A549 (cell line): ENCODE data around the gene SMC6. TPM values are rescaled to one million over a fixed set of nuclear protein-coding genes. Genes with fewer than 3 reads are reported as not detected.

ENCODE experiments used
- ATAC-seq, 2 experiments: fragments of 200-7000 bp in 1 of 2; fragments of >200 bp in 1 of 2; cut with Nextera tagmentation in 1 of 2; cut with Tn5 transposase in 1 of 2; 3 replicates each; pipeline versions ENCODE4 v1.8.0 to v1.9.1; 2018 to 2020; ENCODE audit warnings: mild to moderate bottlenecking in 1 of 2, moderate library complexity in 1 of 2
- CTCF ChIA-PET: fragments of 300-600 bp; sonication (Branson Sonifier 250); formaldehyde crosslinking; extraction: SDS; loops from one replicate; lab custom pipeline; 2021; ENCODE audit warnings: antibody characterized with exemption, inconsistent platforms; lab: Yijun Ruan, JAX
- POLR2A ChIA-PET: fragments of 350-600 bp; formaldehyde crosslinking; extraction: SDS; loops from one replicate; lab custom pipeline; 2021; ENCODE audit warnings: antibody characterized with exemption, inconsistent platforms; lab: Yijun Ruan, JAX
- DNase-seq, 2 experiments: peaks; one replicate each; pipeline versions ENCODE4 v3.0.0 to v3.0.0-alpha.2; 2011 to 2016; ENCODE audit warnings: low read depth in 1 of 2, low spot score in 1 of 2
- FAIRE-seq: peaks from 2 replicates; lab custom pipeline; 2011; peaks lifted over from hg19 to GRCh38; lab: Jason Lieb, UNC
- H3K27ac ChIP-seq, 2 experiments: fragments of >200 bp; sonication (Bioruptor Twin); formaldehyde crosslinking; 3 replicates each; pipeline ENCODE4 v1.5.1; 2016 to 2017
- H3K4me1 ChIP-seq: fragments of >200 bp; sonication (Bioruptor Twin); formaldehyde crosslinking; 3 replicates; pipeline ENCODE4 v1.6.1; 2016
- H3K4me2 ChIP-seq: fragments of >200 bp; sonication (Bioruptor Twin); formaldehyde crosslinking; 3 replicates; pipeline ENCODE4 v1.6.1; 2016
- H3K4me3 ChIP-seq: fragments of >200 bp; sonication (Bioruptor Twin); formaldehyde crosslinking; 3 replicates; pipeline ENCODE4 v1.5.1; 2016
- H3K9me3 ChIP-seq: fragments of >200 bp; sonication (Bioruptor Twin); formaldehyde crosslinking; 3 replicates; pipeline ENCODE4 v1.6.1; 2016
- CBX2 ChIP-seq: fragments of 200-600 bp; sonication (generic); IDR thresholded peaks from 2 replicates; pipeline ENCODE4 v1.6.1; 2016; ENCODE audit warnings: low read depth, mild to moderate bottlenecking, borderline replicate concordance
- CBX8 ChIP-seq: fragments of 200-600 bp; sonication (generic); IDR thresholded peaks from 2 replicates; pipeline ENCODE4 v1.6.1; 2016
- CEBPB ChIP-seq, 2 experiments: fragments of >200 bp in 1 of 2; sonication (Bioruptor Twin) in 1 of 2; formaldehyde crosslinking in 1 of 2; IDR thresholded peaks; 2 replicates each; pipeline ENCODE4 v1.6.1; 2012 to 2016
- CHD2 ChIP-seq: fragments of 150-350 bp; IDR thresholded peaks from 2 replicates; pipeline ENCODE4 v1.6.1; 2014; ENCODE audit warnings: low read length; ENCODE audit not compliant: partially characterized antibody
- ESRRA ChIP-seq: fragments of 150-350 bp; IDR thresholded peaks from 2 replicates; pipeline ENCODE4 v1.6.1; 2014; ENCODE audit warnings: mild to moderate bottlenecking, low read length, borderline replicate concordance
- FOSL2 ChIP-seq, 2 experiments: fragments of 450-650 bp in 1 of 2; fragments of >200 bp in 1 of 2; sonication (Bioruptor Twin) in 1 of 2; formaldehyde crosslinking; IDR thresholded peaks; 2 replicates each; pipeline versions ENCODE4 v1.5.0 to v1.6.1; 2016 to 2020; ENCODE audit warnings: mild to moderate bottlenecking in 1 of 2, moderate library complexity in 1 of 2
- GATA3 ChIP-seq: IDR thresholded peaks from 2 replicates; pipeline ENCODE4 v1.6.1; 2012; ENCODE audit warnings: borderline replicate concordance
- HOXB13 ChIP-seq: fragments of 250-450 bp; sonication (Bioruptor Pico); IDR thresholded peaks from 2 replicates; pipeline ENCODE4 v1.5.0; 2020; ENCODE audit warnings: low read depth, mild to moderate bottlenecking, moderate library complexity
- HOXB5 ChIP-seq: fragments of 250-450 bp; sonication (Bioruptor Pico); IDR thresholded peaks from 2 replicates; pipeline ENCODE4 v1.5.0; 2020; ENCODE audit warnings: mild to moderate bottlenecking, moderate library complexity
- MAZ ChIP-seq: fragments of 150-350 bp; IDR thresholded peaks from 2 replicates; pipeline ENCODE4 v1.6.1; 2014; ENCODE audit warnings: antibody characterized with exemption, low read depth, low read length, borderline replicate concordance
- MYC ChIP-seq: IDR thresholded peaks from 2 replicates; pipeline ENCODE4 v1.6.1; 2012; ENCODE audit warnings: mild to moderate bottlenecking, inconsistent platforms, low read length, improper control_type of control experiment, borderline replicate concordance
- NFE2L2 ChIP-seq: fragments of 150-350 bp; conservative IDR thresholded peaks from 2 replicates; pipeline ENCODE4 v1.6.1; 2014; ENCODE audit warnings: low read length
- NR3C1 ChIP-seq: fragments of >200 bp; sonication (Bioruptor Twin); formaldehyde crosslinking; IDR thresholded peaks from 3 replicates; pipeline ENCODE4 v1.6.1; 2017
- POLR2A ChIP-seq: IDR thresholded peaks from 2 replicates; pipeline ENCODE4 v1.6.1; 2012; ENCODE audit warnings: mild to moderate bottlenecking, low read length
- SMC3 ChIP-seq: fragments of >200 bp; sonication (Bioruptor Twin); formaldehyde crosslinking; IDR thresholded peaks from 3 replicates; pipeline ENCODE4 v1.6.1; 2018; ENCODE audit warnings: inconsistent platforms
- TFCP2L1 ChIP-seq: fragments of 250-450 bp; sonication (Bioruptor Pico); IDR thresholded peaks from 2 replicates; pipeline ENCODE4 v1.5.0; 2021; ENCODE audit warnings: mild to moderate bottlenecking
- ZFP36 ChIP-seq: fragments of 450-650 bp; IDR thresholded peaks from 2 replicates; pipeline ENCODE4 v1.6.1; 2014; ENCODE audit warnings: borderline replicate concordance; ENCODE audit not compliant: partially characterized antibody
- ZSCAN20 ChIP-seq: fragments of 250-450 bp; sonication (Bioruptor Pico); IDR thresholded peaks from 2 replicates; pipeline ENCODE4 v1.8.0; 2022; ENCODE audit warnings: mild to moderate bottlenecking, moderate library complexity
- WGBS: methylation state at CpG from one replicate; pipeline ENCODE4 v1.1.6; 2017; ENCODE audit errors: missing lambda C conversion rate; 5-methylcytosine and 5-hydroxymethylcytosine counted together
- polyA plus RNA-seq, 4 experiments: library from polyadenylated mRNA; depleted of rRNA in 3 of 4; stranded (reverse); fragments of >200 nt; fragmentation: RNase III in 1 of 4; extraction: RNeasy Plus Mini Kit Qiagen cat#74134 plus additional on column Dnase treatment in 1 of 4; gene quantifications; 2 replicates in 3 of 4; 3 replicates in 1 of 4; pipeline ENCODE4 v1.2.3, GENCODE V29; 2011 to 2017
- TF ChIP-seq, protein P1 (sequence below): fragments of 250-450 bp; sonication (Bioruptor Pico); IDR thresholded peaks from 2 replicates; pipeline ENCODE4 v1.5.0; 2020; ENCODE audit warnings: low read depth, mild to moderate bottlenecking, moderate library complexity
- TF ChIP-seq, protein P2 (sequence below): fragments of >200 bp; sonication (Bioruptor Twin); formaldehyde crosslinking; IDR thresholded peaks from 2 replicates; pipeline ENCODE4 v1.6.1; 2016
- TF ChIP-seq, protein P3 (sequence below): IDR thresholded peaks from 2 replicates; pipeline ENCODE4 v1.6.1; 2012; ENCODE audit warnings: low read depth, borderline replicate concordance
- TF ChIP-seq, protein P4 (sequence below): fragments of >200 bp; sonication (Bioruptor Twin); formaldehyde crosslinking; IDR thresholded peaks from 3 replicates; pipeline ENCODE4 v1.5.1; 2016

SMC6 gene
- polyA plus RNA-seq, 2 of the 4 experiments (the other 2 are of a cell fraction) = 29.9 to 51.6 TPM

DNA sequence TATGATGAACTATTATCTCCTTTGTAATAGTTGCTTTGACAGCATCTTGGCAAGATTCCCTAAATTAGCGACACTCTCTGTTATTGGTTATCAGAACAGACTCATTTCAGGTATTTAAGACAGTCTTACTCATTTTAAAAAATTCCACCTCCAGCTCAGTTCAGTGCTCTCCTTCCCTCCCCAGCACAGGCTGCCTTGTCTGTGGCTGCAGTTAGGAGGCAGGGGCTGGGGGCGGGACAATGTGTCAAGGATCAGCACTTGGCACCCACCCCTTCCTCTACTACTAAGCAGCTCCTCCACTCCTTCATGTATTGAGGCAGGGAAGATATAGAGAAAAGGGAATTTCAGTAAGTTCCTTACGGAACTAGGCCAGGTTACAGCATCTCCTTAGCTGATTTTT is 128.2 kb downstream of the SMC6 start:
- CTCF ChIA-PET = interaction anchor here (0.6 to 1.0 kb wide), 2 partner anchors 15 to 20 kb away, joined by 4 read pairs; no protein-coding TSS in a partner anchor
- no peak for FAIRE-seq
- POLR2A ChIA-PET = no interaction called here
- WGBS = 62% methylated on average over 3 of the region's 3 CpGs
- H3K4me1 ChIP-seq = peaks cover 12% of the 10 kb centered on the region; the same call in 1 of the 3 replicates
- TF ChIP-seq, protein P1, sequence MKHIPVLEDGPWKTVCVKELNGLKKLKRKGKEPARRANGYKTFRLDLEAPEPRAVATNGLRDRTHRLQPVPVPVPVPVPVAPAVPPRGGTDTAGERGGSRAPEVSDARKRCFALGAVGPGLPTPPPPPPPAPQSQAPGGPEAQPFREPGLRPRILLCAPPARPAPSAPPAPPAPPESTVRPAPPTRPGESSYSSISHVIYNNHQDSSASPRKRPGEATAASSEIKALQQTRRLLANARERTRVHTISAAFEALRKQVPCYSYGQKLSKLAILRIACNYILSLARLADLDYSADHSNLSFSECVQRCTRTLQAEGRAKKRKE (CRISPR knock-in tag) = no peak
- TF ChIP-seq CHD2 (no peak), MAZ (no peak), SMC3 (no peak), ZSCAN20 (CRISPR knock-in tag) (no peak), ZFP36 (no peak), CEBPB (IDR thresholded peaks at IDR 0.05) (no peak), ESRRA (no peak), CBX8 (no peak)
- TF ChIP-seq, all 56 proteins: peak for 0
- DNase-seq = no peak
- Histone ChIP-seq H3K27ac (no peak overlapping the region), H3K4me3 (no peak overlapping the region), H3K9me3 (peaks cover 6% of the 10 kb centered on the region; the same call in 1 of the 3 replicates), H3K4me2 (no peak overlapping the region)
- ATAC-seq = no peak

DNA sequence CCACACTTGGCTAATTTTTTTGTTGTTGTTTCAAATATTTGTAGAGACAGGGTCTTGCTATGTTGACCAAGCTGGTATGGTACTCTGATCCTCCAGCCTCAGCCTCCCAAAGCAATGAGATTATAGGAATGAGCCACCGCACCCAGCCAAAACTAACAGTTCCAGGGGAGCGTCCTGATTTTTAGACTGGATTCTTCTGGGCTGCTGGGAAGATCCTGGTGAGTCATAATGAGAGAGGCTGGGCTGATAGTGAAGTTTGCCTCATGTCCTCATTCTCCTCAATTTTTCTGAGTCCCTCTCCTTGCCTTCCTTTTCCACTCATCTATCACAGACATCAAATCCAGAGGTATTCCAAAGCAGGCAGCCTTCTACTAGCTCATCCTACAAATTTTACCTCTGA is 131.8 kb downstream of the SMC6 start:
- FAIRE-seq = no peak
- Histone ChIP-seq H3K9me3 (no peaks in the 10 kb centered on the region), H3K4me3 (no peak overlapping the region), H3K27ac (no peak overlapping the region), H3K4me1 (peaks cover 13% of the 10 kb centered on the region; the same call in 1 of the 3 replicates), H3K4me2 (no peak overlapping the region; the same call in 2 of the 3 replicates)
- peak; percentile 42 to 59; a peak in 3 of 6 replicates for ATAC-seq
- DNase-seq = peak in 1 of 2 experiments; percentile 16
- 45% methylated on average over 2 of the region's 2 CpGs for WGBS
- TF ChIP-seq HOXB5 (CRISPR knock-in tag) = no peak
- no peak for TF ChIP-seq CEBPB (IDR thresholded peaks at IDR 0.05)
- TF ChIP-seq, protein P2, sequence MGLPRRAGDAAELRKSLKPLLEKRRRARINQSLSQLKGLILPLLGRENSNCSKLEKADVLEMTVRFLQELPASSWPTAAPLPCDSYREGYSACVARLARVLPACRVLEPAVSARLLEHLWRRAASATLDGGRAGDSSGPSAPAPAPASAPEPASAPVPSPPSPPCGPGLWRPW = no peak
- no peak for TF ChIP-seq HOXB13 (CRISPR knock-in tag)
- no peak for TF ChIP-seq ZSCAN20 (CRISPR knock-in tag)
- TF ChIP-seq NR3C1 = no peak
- no peak for TF ChIP-seq NFE2L2
- no peak for TF ChIP-seq TFCP2L1 (CRISPR knock-in tag)
- TF ChIP-seq, protein P3, sequence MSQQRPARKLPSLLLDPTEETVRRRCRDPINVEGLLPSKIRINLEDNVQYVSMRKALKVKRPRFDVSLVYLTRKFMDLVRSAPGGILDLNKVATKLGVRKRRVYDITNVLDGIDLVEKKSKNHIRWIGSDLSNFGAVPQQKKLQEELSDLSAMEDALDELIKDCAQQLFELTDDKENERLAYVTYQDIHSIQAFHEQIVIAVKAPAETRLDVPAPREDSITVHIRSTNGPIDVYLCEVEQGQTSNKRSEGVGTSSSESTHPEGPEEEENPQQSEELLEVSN = no peak
- no peak for TF ChIP-seq GATA3
- CTCF ChIA-PET = interaction anchor here (0.8 to 1.8 kb wide), 3 partner anchors 12 to 24 kb away, joined by 3 to 6 read pairs (median 4); no protein-coding TSS in a partner anchor
- POLR2A ChIA-PET = no interaction called here

DNA sequence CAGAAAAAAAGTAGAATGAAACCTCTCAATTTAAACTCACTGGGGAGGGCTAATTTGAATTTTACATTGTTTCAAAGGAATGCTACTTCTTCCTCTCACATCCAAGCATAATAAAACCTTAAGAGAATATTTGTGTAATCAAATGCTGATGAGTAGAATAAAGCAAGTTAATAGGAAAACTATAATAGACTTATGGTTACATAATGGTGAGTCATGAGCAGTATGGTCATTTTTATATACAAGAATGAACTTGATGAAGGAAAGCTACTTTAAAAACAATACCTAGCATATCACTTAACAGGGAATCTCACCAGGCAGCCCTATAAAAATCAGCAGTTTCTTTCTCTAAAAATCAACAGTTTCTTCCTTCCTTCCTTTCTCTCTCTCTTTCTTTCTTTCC is 132.8 kb downstream of the SMC6 start:
- FAIRE-seq = no peak
- ChIA-PET CTCF (interaction anchor here (1.8 kb wide), 1 partner anchor 23 kb away, joined by 6 read pairs; no protein-coding TSS in a partner anchor), POLR2A (no interaction called here)
- peak overlapping the region; percentile 4; the same call in 1 of the 3 replicates for H3K4me2 ChIP-seq
- ATAC-seq = no peak
- DNase-seq = no peak
- no peaks in the 10 kb centered on the region for H3K9me3 ChIP-seq
- no peak for TF ChIP-seq MYC
- TF ChIP-seq GATA3 = no peak
- TF ChIP-seq POLR2A = no peak
- no peak for TF ChIP-seq FOSL2 (IDR thresholded peaks at IDR 0.05)
- TF ChIP-seq FOSL2 (CRISPR knock-in tag; IDR thresholded peaks at IDR 0.05) = peak; percentile 30; the same call in 1 of the 2 replicates
- no peak for TF ChIP-seq CBX2
- TF ChIP-seq, protein P4, sequence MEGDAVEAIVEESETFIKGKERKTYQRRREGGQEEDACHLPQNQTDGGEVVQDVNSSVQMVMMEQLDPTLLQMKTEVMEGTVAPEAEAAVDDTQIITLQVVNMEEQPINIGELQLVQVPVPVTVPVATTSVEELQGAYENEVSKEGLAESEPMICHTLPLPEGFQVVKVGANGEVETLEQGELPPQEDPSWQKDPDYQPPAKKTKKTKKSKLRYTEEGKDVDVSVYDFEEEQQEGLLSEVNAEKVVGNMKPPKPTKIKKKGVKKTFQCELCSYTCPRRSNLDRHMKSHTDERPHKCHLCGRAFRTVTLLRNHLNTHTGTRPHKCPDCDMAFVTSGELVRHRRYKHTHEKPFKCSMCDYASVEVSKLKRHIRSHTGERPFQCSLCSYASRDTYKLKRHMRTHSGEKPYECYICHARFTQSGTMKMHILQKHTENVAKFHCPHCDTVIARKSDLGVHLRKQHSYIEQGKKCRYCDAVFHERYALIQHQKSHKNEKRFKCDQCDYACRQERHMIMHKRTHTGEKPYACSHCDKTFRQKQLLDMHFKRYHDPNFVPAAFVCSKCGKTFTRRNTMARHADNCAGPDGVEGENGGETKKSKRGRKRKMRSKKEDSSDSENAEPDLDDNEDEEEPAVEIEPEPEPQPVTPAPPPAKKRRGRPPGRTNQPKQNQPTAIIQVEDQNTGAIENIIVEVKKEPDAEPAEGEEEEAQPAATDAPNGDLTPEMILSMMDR = no peak
- no peak overlapping the region for H3K4me3 ChIP-seq
- H3K4me1 ChIP-seq = peaks cover 13% of the 10 kb centered on the region; the same call in 1 of the 3 replicates
- no peak overlapping the region for H3K27ac ChIP-seq
